HG03039 (cell line): ENCODE data around the gene CDC5L.

Experiments
- ATAC-seq: cut with Tn5 transposase; IDR thresholded peaks from one replicate; pipeline ENCODE4 v1.9.1; 2021; ENCODE audit warnings: mild to moderate bottlenecking, moderate library complexity; ENCODE audit not compliant: unreplicated experiment

The CDC5L gene

DNA sequence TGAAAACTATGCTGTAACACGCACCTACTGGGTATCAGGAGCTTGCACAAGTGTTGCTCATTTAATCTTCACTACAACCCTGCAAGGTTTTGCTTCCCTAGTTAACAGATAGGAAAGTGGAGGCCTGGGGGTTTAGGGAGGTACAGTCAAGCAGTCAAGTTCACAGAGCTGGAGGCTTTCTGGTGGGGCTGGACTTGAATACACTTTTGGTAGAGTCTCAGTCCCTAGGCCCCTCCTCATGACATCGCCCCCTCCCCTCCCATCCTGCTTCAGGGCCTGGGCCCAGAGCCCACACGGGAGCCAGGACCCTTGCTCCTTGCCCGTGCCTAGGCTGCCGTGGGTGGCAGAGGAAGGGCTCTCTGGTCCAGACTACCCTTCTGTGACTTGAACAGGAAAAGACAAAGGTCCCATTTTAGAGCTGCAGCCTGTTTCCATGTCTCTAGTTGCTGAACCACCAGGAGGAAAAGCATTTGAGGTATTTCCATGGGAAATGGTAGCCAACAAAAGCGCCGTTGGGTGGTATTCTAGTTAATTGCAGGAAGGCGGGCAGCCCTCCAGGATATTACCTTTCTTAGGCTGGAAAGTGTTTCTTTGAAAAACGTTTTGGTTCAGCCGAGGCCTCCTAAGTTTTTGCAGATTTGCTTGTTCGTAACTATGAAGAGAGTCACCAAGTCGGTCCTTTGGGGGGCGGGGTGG is 84.9 kb downstream of the CDC5L start:
- ATAC-seq, result no peak

GRCh38 chr6:44473393-44474189 is 86.1 kb downstream of the CDC5L start:
- no peak for ATAC-seq

- ATAC-seq, result no peak
Measured at GRCh38 chr6:44474190-44474631, 86.7 kb downstream of the CDC5L start.

DNA sequence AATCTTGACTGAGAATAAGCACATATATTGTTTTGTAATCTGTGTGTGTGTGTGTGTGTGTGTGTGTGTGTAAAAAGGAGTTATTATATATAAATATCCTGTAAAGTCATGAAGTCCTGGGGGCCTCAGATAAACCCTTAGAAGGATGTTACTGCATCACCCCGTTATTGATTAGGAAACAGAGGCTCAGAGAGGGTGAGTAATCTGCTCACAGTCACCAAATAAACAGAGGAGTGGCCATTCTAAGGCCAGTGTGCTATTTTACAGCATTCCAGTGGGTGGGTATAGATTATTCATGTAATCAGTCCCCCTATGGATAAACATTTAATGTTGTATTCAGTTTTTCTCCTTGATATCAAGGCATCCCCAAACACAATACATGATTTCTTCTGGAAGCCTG is 87.1 kb downstream of the CDC5L start:
- ATAC-seq, result no peak

DNA sequence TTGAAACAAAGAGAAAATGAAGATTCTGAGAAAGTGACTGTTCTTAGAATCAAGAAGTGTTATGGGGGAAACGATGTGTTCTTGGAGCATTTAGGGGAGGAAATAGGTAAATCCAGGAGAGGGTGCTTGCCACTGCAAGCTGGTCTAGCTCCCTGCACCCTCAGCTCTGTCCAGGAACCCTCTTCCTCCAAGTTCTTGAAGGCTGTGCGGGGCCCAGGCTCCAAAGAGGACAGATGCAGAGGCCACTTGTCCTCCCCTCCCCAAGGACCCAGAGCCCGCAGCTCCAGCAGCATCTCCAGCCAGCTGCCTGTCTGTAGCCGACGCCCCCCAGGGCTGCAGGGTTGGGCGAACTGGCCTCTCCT is 87.9 kb downstream of the CDC5L start:
- no peak for ATAC-seq

DNA sequence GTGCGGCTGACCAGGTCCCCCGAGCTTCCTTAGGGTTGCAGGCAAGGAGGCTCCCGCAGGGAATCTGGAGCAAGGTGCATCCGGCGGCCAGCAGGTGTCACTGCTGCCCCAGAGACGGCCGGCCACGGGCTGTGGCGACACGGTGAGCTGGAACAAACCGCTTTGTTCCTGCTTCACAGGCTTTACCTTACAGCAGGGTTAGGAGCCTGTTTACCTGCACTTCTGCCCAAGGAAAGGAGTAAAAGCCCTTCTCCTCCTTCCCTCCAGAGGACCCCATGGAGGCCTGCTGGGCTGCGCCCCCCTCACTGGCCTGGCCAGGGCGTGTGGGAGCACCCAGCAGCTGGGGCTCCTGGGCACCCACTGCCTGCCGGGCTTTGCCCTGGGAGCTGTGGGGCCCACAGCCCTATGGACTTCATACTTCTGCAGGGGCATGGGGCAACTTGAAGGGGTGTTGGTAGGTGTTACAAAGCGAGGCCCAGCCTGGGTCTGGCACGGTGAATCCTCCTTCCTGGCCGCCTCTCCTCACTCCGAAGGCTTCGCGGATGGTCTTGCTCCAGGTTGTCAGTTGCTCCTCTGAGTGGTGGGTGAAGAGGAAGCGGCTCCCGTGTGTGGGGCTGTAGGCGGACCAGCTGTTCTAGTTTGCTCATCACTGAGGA is 88.4 kb downstream of the CDC5L start:
- ATAC-seq, result peak; percentile 59

- no peak for ATAC-seq
Measured at GRCh38 chr6:44476849-44477248, 89.3 kb downstream of the CDC5L start.

DNA sequence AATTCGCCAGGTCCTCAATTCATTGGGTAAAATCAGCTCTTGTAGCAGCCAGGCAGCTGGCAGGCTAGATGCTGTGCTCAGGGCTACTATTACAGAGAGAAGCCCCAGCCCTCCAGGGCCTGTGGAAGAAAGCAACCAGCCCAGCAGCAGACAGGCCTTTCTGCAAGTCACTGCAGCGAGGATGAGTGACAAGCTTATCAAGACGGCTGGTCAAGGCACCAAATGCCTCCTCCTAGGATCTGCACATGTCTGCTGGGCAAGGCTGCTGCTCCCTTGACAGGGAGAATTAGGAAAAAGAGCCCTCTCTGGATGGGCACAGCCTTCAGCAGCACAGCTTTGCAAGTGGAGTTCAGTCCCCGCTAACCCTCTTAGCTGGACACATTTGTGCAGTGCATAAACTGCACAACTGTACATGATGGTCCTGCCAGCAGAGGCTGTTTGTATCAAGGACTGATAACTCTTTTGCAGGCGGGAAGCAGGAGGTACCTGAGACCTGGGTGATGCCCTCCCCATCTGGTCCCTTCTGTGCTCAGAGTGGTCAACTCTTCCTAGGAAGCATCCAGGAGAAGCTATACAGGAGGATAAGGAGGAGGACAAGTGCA is 89.9 kb downstream of the CDC5L start:
- no peak for ATAC-seq

DNA sequence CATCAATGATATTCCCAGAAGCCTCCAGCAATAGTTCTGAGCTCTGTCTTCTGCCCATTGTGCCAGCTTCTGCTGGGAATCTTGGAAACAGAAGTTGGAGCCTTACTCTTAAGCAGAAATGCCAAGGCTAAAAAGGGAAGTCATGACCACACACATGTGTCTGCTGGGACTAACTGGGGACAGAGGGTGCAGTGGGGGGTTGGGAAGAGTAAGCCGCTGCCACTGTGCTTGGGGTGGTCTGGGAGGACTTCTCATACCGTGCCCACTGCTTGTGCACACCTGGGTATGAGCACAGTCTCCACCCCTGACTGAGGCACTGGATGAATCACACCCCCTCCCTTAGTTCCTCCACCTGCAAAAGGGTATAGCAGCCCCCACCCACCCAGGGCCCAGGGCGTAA is 90.7 kb downstream of the CDC5L start:
- ATAC-seq, result no peak

DNA sequence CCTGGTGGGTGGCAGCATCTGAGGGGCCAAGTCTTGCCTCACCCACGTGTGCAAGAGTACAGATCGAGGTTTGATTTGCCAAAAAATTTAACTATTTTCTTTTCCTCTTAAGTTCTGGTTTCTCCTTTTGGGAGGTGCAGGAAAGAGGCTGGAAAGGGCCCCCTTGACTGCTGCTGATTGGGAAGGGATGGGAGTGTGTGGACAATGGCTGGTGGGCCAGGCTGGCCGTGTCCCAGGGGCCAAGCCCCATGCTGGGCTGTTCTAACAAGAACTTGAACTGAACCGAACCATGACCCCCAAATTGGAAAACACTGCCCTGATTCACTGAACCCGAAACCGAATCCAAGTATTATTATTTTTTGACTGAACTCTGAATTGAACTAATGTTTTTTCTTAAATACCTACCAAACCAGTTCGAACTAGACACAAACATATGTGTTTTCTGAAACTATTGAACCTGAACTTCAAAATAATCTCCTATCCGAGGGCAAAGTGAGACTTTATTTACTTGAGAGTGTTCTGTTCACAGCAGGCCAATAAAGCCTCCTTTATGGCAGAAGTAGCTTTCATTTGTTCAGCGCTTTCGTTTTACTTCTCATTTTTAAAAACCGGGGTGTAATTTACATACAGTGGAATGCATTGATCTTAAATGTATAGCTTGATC is 91.2 kb downstream of the CDC5L start:
- ATAC-seq, result no peak

DNA sequence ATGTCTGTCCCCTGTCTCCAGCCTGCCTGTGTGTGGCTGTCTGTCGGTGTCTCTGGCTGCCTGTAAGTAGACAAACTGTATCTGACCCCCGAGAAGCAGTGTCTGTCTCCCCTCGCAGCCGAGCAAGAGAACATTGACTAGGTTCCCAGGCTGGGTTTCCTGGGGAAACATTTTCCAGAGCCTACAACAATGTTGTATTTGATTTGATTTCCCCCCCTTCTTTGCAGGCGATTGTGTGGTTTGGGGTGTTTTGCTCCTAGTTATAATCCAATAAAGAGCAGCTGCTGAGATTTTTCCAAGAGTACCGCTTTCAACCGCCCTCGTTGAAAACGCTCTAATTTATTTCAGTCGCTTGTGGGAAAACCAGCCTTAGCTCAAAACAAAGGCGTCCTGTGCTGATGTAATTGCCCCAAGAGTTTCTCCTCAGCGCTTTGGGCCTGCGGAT is 92.6 kb downstream of the CDC5L start:
- ATAC-seq, result no peak

GRCh38 chr6:44481056-44481455 is 93.5 kb downstream of the CDC5L start:
- ATAC-seq, result no peak

DNA sequence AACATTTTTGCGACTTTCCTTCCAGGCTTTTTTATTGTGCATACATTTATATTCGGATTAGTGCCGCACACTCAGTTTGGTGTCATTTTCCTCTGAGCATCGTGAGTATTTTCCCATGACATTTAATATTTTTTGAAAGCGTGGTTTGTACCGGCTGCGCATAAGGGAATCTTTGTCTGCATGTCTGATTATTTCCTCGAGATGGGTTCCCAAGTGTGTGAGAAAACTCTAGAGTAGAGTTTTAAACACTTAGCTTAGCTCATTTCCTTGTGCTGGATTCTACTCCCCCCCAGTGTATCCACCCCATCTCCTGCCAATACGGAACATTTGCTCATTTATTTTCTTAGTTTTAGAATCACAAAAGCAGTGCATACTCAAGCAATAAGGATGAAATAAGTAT is 94.3 kb downstream of the CDC5L start:
- ATAC-seq, result no peak

DNA sequence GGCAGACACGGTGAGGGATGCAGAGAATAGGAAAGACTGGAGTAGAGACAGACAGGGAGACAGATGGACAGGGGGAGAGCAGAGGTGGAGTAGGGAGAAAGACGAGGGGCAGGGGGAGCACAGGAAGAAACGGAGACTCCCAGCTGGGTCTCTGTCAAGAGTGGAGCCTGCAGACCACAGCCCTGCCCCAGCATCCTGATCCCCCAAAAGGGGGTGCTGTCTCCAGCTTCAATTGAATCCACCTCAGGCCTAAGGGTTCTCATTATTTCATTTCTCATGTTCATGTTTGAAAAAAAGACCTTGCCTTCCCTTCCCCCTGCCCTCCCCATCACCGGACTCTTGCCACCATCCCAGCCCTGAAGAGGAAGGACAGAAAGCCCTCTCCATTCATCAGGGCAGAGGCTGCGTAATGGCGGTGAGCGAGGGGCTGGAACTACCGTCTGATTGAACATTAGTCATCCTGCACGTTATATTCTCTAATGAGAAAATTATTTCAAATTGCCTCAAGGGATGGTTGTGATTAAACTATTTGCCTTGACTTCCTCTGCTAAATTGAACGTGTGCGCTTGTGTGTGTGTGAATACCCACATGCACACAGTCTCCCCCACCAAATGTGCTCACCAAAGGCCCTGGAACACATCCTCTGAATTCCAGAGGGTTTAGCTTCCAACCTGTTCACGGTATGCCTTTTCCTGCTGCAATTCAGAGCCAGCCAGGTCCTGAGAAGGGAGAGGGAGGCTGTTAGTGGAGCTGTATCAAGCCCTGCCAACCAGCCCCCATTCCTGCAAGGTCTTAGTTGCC is 98.3 kb downstream of the CDC5L start:
- no peak for ATAC-seq

GRCh38 chr6:44487002-44487401 is 99.5 kb downstream of the CDC5L start:
- no peak for ATAC-seq

DNA sequence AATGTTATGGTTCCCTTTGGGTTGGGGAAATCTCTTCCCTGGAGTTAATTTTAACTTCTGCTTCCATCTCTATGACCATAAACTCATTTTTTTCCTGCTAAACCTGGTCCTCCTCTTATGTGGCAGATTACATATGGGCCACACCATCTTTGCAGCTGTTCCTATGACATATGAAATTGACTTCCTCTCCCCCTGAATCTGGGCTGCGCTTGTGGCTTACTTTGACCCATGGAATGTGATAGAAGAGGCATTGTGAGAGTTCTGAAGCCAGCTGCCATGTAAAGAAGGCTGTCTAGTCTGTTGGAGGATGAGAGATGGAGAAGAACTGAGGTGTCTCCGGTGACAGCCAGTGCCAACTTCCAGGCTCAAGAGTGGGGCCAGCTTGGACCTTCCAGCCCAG is 100.1 kb downstream of the CDC5L start:
- ATAC-seq, result no peak

DNA sequence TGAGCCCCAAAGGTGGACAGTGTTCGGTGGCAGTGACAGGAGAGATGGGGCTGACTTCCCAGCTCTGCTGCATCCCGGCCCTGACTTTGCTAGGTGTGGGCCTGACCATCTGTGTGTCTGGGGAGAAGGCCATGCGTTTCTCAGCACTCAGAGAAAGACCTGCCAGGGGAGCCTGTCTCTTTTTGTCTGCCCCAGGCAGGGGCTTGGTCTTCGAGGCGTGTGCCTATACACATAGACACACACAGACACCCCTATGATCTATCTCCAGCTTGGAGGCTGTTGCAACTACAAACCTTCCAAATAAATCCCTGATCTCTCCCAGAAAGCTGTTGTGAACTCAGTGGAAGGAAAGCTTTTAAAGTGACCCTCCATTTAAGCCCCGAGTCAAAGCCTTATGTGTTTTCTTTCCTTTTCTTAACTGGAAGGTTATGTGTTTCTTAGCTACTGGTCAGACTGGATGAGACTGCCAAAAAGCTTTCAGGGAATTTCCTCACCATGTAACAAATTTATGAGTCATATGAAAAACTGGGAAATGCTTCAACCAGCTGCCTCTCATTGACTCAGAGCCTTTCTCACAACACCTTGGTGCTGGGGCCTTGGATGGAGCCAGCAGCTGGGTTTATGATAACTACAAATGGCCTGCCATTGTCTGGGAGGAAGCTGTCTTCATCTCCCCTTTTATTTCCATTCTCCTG is 102.6 kb downstream of the CDC5L start:
- ATAC-seq, result no peak

GRCh38 chr6:44493132-44493531 is 105.6 kb downstream of the CDC5L start:
- no peak for ATAC-seq

DNA sequence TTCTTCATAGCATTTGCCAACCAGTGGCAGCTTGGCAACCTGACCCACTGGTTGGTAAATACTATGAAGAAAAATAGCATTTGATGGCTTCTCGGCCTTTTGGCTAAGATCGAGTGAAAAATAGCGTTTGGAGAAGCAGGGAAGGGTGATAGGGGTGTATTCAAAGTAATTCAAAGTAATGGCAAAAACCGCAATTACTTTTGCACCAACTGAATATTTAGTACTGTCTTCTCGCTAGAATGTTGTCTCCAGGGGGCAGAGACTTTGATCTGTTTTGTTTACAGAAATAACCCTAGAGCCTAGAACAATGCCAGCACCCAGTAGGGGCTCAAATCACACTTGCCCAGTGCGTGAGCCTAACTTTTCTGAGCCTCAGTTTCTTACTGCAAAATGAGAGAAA is 106.1 kb downstream of the CDC5L start:
- ATAC-seq, result no peak
